HepG2 (cell line): ENCODE results near the gene SFT2D1. TPM values are rescaled to one million over a fixed set of nuclear protein-coding genes. Genes with fewer than 3 reads are reported as not detected.
A peak's percentile ranks its signal among the peaks of the same experiment; 100 is the strongest.

Experiments used
- HNRNPL ChIP-seq: fragments of 200-400 bp; formaldehyde crosslinking; IDR thresholded peaks from 2 replicates; pipeline ENCODE4 v1.6.1; 2017; ENCODE audit warnings: mild to moderate bottlenecking, low read depth, low read length
- NFKBIZ ChIP-seq: IDR thresholded peaks from 2 replicates; pipeline ENCODE4 v1.6.1; 2018; ENCODE audit warnings: missing genetic modification reagents, missing compliant biosample characterization
- PAF1 ChIP-seq: IDR thresholded peaks from 2 replicates; pipeline ENCODE4 v1.6.1; 2016; ENCODE audit warnings: missing genetic modification reagents, missing compliant biosample characterization
- PATZ1 ChIP-seq: sonication (generic); formaldehyde crosslinking; IDR thresholded peaks from 2 replicates; pipeline ENCODE4 v1.4.0; 2020; ENCODE audit warnings: missing genetic modification reagents
- SALL1 ChIP-seq: sonication (generic); formaldehyde crosslinking; IDR thresholded peaks from 2 replicates; pipeline ENCODE4 v1.8.0; 2022; ENCODE audit warnings: mild to moderate bottlenecking, missing genetic modification reagents
- TRAFD1 ChIP-seq: sonication (generic); formaldehyde crosslinking; IDR thresholded peaks from 2 replicates; pipeline ENCODE4 v1.5.1; 2020; ENCODE audit warnings: missing genetic modification reagents, mild to moderate bottlenecking, borderline replicate concordance
- ZBTB42 ChIP-seq: sonication (generic); formaldehyde crosslinking; IDR thresholded peaks from 2 replicates; pipeline ENCODE4 v1.5.0; 2020; ENCODE audit warnings: mild to moderate bottlenecking, missing genetic modification reagents
- ZFP36 ChIP-seq: fragments of 150-350 bp; IDR thresholded peaks from 2 replicates; pipeline ENCODE4 v1.6.1; 2018; ENCODE audit warnings: borderline replicate concordance, low read length, low read depth; ENCODE audit not compliant: partially characterized antibody
- ZHX2 ChIP-seq, 2 experiments: sonication (generic) in 1 of 2; formaldehyde crosslinking in 1 of 2; IDR thresholded peaks; 2 replicates each; pipeline versions ENCODE4 v1.6.1 to v1.9.0; 2014 to 2022; ENCODE audit warnings: antibody characterized with exemption in 1 of 2, borderline replicate concordance in 1 of 2, inconsistent platforms in 1 of 2, low read depth in 1 of 2, missing genetic modification reagents in 1 of 2
- polyA plus RNA-seq, 8 experiments: library from polyadenylated mRNA; depleted of rRNA in 3 of 8; stranded (reverse) in 7 of 8; unstranded in 1 of 8; fragments of >200 nt; fragmentation: Illumina TruSeq in 4 of 8; extraction: Trizol in 4 of 8; gene quantifications; 2 replicates each; pipeline versions ENCODE4 v1.2.1 to v1.2.3, GENCODE V29; 2011 to 2016; ENCODE audit warnings: low read depth in 4 of 8, missing spikeins in 1 of 8, mixed read lengths in 1 of 8; ENCODE audit not compliant: insufficient read depth in 1 of 8
- total RNA-seq, 5 experiments: library from RNA; depleted of rRNA; stranded (reverse); fragments of >200 nt; fragmentation: Illumina TruSeq; extraction: Trizol; gene quantifications; 2 replicates each; pipeline ENCODE4 v1.2.3, GENCODE V29; 2016; ENCODE audit warnings: low read depth in 1 of 5
- TF ChIP-seq, protein P1 (sequence below): sonication (generic); formaldehyde crosslinking; IDR thresholded peaks from 2 replicates; pipeline ENCODE4 v1.8.1; 2023; ENCODE audit warnings: mild to moderate bottlenecking, missing genetic modification reagents
- TF ChIP-seq, protein P2 (sequence below): IDR thresholded peaks from 2 replicates; pipeline ENCODE4 v1.6.1; 2016
- TF ChIP-seq, protein P3 (sequence below): sonication (generic); formaldehyde crosslinking; IDR thresholded peaks from 2 replicates; pipeline ENCODE4 v1.5.0; 2020; ENCODE audit warnings: mild to moderate bottlenecking, missing genetic modification reagents

The SFT2D1 gene
- total and polyA plus RNA-seq, 2 of the 13 experiments (the other 11 are each of a cell fraction or from before 2014, with no cell fraction given): 115 to 147 TPM

GRCh38 chr6:166381733-166382499, 39.6 kb upstream of the SFT2D1 start (continued):
- TF ChIP-seq, protein P1, sequence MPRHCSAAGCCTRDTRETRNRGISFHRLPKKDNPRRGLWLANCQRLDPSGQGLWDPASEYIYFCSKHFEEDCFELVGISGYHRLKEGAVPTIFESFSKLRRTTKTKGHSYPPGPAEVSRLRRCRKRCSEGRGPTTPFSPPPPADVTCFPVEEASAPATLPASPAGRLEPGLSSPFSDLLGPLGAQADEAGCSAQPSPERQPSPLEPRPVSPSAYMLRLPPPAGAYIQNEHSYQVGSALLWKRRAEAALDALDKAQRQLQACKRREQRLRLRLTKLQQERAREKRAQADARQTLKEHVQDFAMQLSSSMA: no peak
- TF ChIP-seq PAF1 (CRISPR knock-in tag) (no peak), ZBTB42 (peak; percentile 87), HNRNPL (peak; percentile 76; the same call in 1 of the 2 replicates), TRAFD1 (CRISPR knock-in tag) (no peak), NFKBIZ (CRISPR knock-in tag) (no peak; the same call in 1 of the 2 replicates), SALL1 (CRISPR knock-in tag) (peak; percentile 90), ZHX2 (IDR thresholded peaks at IDR 0.05; ENCODE audit: low read depth) (0 out of 2 replicates have a peak, but pooled peaks have one; percentile 24), ZHX2 (CRISPR knock-in tag; IDR thresholded peaks at IDR 0.05; ENCODE audit: borderline replicate concordance) (no peak), ZFP36 (no peak), PATZ1 (CRISPR knock-in tag) (peak; percentile 4; the same call in 1 of the 2 replicates)
- TF ChIP-seq, protein P2, sequence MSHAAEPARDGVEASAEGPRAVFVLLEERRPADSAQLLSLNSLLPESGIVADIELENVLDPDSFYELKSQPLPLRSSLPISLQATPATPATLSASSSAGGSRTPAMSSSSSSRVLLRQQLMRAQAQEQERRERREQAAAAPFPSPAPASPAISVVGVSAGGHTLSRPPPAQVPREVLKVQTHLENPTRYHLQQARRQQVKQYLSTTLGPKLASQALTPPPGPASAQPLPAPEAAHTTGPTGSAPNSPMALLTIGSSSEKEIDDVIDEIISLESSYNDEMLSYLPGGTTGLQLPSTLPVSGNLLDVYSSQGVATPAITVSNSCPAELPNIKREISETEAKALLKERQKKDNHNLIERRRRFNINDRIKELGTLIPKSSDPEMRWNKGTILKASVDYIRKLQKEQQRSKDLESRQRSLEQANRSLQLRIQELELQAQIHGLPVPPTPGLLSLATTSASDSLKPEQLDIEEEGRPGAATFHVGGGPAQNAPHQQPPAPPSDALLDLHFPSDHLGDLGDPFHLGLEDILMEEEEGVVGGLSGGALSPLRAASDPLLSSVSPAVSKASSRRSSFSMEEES: no peak
- TF ChIP-seq, protein P3, sequence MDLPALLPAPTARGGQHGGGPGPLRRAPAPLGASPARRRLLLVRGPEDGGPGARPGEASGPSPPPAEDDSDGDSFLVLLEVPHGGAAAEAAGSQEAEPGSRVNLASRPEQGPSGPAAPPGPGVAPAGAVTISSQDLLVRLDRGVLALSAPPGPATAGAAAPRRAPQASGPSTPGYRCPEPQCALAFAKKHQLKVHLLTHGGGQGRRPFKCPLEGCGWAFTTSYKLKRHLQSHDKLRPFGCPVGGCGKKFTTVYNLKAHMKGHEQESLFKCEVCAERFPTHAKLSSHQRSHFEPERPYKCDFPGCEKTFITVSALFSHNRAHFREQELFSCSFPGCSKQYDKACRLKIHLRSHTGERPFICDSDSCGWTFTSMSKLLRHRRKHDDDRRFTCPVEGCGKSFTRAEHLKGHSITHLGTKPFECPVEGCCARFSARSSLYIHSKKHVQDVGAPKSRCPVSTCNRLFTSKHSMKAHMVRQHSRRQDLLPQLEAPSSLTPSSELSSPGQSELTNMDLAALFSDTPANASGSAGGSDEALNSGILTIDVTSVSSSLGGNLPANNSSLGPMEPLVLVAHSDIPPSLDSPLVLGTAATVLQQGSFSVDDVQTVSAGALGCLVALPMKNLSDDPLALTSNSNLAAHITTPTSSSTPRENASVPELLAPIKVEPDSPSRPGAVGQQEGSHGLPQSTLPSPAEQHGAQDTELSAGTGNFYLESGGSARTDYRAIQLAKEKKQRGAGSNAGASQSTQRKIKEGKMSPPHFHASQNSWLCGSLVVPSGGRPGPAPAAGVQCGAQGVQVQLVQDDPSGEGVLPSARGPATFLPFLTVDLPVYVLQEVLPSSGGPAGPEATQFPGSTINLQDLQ (CRISPR knock-in tag): no peak
